GM19463 (cell line): ENCODE results near the gene CCL3.
"Not testable (repeated sequence)": the region's sequence is repeated elsewhere in the genome, so short reads cannot be mapped to it uniquely, and the experiment has no call there.

Experiments
- ATAC-seq: cut with Tn5 transposase; IDR thresholded peaks from one replicate; pipeline ENCODE4 v1.9.1; 2021; ENCODE audit warnings: mild to moderate bottlenecking, moderate library complexity; ENCODE audit not compliant: unreplicated experiment

Gene CCL3

GRCh38 chr17:36089888-36090836 is at the start of gene CCL3:
Gene CCL3, minus strand, starts transcription at chr17:36090143. Its CDS starts 85 bp downstream, at chr17:36090058.
- ATAC-seq = peak; percentile 70

GRCh38 chr17:36136439-36136838 is 46.5 kb upstream of the CCL3 start:
- no peak for ATAC-seq

GRCh38 chr17:36136036-36136435 is 46.1 kb upstream of the CCL3 start:
- no peak for ATAC-seq

DNA sequence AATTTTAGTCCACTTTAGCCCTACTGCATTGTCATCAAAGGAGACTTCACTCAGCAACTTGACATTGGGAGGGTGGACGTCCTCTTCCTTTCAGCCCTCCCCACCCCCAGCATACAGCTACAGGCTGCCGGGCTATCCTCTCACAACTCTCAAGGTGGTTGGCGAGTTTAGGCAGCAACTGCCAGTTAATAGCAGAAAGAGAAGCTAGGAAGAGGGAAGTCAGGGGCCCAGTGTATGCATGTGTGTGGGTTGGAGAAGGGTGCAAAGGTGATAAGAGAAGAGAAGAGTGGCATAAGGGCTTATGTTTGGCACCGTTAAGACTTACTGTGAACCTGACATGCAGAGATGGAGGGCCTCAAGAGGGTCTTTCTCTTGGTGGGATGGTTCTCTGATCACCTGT is 45.5 kb upstream of the CCL3 start:
- no peak for ATAC-seq

DNA sequence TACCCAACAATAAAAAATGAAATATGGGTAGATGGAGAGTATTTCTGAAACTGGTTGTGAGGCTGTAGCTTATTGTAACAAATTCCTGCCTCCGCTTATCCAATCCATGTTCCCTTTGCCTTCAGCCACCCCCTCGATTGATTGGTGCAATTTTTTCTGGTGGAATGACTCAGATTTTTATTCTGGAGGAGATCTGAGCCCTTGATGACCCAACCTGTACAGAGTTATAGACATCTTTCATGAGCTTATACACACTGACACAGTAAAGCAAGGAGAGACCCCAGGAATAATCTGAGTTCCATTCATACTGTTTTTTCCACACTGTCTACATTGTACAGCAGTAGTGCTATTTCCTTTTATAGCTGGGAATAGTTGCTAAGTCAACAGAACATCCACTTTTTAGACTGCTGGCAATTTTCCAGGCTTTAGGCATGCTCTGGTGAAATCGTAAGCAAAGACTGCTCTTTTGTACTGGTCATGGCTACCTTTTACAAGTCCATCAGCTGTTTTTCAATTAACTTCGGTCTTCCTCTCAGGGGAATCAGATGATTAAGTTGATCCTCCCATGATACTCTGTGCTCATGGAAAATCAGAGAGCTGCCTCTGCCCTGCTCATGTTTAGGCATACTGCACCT is 43.8 kb upstream of the CCL3 start:
- no peak for ATAC-seq

DNA sequence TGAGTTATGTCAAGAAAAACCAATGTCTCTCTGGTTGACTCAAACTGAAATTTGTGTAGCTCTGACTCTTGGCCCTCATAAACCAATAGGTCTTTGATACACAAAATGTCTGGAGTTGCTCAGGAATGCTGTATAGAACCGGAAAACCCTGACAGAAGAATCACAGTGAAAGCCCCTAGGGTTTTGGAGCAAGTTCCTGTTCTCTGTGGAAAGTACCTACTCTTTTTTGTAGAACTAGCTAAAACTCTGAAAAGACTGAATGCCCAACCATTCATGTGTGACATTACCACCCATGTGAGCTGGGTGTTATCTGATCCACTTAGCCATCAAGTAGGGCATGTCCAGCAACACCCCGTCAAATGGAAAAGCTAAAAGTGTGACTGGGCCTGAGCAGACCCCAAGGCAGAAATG is 42.5 kb upstream of the CCL3 start:
- ATAC-seq = no peak

- no peak for ATAC-seq
Observed at GRCh38 chr17:36131931-36132330, 42.0 kb upstream of the CCL3 start.

DNA sequence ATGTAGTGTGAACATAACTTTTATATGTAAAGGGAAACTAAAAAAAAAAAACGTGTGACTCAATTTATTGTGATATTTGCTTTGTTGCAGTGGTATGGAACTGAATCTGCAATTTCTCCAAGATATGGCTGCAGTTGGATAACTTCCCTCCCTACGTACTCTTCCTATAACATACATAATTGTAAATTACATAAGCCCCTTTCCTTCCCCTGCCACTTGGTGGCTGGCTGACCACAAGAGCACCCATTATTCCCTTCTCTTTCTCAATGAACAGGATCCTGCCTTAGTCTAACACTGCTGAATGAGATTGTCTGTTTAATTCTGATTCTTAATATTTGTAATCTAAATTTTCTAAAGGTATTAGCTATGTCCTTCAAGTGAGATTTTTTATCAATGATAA is 41.5 kb upstream of the CCL3 start:
- ATAC-seq = no peak

GRCh38 chr17:36130346-36130745 is 40.4 kb upstream of the CCL3 start:
- no peak for ATAC-seq

DNA sequence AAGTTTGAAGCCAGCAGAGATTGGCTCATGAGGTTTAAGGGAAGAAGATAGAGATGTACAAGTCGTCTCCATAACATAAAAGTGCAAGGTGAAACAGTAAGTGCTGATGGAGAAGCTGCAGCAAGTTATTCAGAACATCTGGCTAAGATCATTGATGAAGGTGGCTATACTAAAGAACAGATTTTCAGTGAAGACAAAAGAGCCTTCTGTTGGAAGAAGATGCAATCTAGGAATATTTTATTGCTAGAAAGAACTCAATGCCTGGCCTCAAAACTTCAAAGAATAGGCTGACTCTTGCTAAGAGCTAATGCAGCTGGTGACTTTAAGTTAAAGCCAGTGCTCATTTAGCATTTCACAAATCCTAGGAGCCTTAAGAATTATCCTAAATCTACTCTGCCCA is 39.7 kb upstream of the CCL3 start:
- ATAC-seq = no peak

DNA sequence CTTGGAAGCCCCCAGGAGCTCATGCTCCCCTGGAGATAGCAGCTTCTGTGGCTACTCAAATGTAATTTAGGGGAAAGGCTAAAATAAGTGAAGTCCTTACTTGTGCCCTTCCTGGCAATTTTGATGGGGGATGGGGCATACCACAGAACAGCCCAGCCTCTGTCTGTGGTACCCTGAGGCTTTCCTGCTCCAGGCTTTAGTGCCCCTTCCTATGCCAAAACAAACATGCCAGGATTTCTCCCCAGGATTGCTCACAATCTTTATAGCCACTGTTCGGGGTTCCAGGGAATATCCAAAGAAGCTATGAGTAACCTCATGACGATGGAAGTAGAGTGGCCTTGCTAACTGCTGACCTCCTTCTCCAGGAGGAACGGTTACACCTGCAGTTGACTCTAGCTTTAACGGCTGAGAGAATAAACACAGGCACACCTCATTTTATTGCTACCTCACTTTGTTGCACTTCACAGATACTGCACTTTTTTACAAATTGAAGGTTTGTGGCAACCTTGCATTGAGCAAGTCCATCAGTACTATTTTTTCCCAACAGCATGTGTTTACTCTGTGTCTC is 38.6 kb upstream of the CCL3 start:
- no peak for ATAC-seq

DNA sequence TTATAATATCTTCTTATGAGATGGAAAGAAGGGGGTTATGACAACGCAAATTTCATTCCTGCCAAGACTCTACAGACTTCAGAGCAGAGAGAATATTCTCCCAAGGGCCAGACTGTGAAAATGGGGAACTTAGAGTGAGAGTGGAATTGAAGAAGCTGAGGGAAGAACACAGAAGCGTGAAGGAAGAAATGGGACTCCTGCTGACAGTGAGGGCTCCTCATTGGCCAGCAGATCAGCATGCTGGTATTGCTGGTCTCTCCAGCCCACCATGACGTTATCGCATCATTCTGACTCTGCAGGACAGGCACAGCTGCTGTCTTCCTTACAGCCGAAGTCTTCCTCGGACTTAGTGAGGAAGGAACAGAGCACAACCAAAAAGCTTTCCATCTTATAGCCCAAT is 38.0 kb upstream of the CCL3 start:
- ATAC-seq = no peak

DNA sequence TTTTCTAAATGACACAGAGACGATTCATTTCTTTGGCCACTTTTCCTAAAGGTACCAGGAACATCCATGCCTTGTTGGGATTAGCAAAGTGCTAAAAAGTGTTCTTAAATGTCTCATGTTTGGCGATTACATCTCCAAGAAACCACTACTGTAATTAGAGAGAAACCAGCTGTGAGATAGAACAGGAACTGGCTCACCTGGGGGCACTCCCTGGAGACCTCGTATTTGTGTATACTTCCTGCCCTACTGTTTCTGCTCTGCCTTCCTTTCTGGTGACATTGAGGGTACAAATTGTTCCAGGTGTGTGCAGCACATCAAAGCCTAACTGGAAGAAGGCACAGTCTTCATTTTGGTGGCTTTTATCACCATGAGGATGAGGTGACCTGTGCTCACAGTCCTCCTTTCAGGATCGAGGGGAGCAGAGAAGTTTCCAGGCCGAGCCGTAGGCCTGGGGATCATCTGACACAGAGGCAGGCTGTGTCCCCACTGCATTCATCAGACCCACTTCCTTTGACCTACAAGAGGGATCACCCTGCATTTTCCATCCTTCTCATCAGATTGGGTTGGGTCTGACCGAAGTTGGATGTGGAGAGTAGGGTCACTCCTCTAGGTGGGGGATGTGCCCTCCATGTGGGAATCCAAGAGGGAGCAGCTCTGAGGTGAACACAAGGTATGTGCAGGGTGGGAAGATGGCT is 37.4 kb upstream of the CCL3 start:
- ATAC-seq = no peak

DNA sequence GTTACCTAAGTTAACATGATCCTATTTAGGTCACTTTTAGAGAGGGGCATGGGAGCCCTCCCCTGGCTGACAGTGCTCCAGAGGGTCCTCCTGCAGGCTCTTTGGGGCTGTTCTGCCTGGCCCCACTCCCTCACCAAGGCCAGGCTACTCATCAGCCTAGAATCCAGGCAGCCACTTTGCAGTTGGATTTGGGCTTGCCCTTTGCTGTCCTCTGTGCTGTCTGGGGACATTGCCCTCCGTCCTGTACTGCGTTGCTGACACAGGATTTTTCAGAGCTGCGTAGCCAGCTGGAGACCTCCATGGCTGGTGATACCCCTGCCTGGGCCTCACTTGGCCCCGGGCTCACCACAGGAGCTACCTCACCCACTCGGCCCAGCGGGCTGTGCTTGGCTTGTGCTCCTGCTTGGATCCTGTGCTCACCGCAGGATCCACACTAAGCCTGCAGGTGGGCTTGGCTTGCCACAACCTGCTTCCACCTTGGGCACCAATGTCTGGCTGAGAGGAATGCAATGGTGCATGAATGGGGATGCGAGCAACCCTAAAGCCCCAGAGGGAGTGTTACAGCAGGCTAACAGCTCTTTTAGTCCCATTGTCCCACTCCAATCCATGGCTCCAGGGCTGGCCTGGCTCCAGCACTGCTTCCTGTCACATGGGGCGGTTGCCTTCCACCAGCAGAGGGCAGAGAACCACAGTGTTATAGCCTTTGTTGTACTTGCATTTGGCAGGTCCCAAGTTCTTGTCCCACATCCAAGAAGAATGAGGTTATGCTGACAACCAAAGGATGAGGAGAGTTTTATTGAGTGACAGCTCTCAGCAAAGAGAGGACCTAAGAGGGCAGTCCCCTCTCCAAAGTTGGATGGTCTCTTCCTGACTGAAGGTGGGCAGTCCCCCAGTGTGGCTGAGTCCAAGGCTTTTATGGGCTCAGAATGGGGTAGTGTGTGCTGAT is 35.2 kb upstream of the CCL3 start:
- no peak for ATAC-seq

GRCh38 chr17:36123431-36123830 is 33.5 kb upstream of the CCL3 start:
- no peak for ATAC-seq

GRCh38 chr17:36121099-36121498 is 31.2 kb upstream of the CCL3 start:
- ATAC-seq = not testable (repeated sequence)

DNA sequence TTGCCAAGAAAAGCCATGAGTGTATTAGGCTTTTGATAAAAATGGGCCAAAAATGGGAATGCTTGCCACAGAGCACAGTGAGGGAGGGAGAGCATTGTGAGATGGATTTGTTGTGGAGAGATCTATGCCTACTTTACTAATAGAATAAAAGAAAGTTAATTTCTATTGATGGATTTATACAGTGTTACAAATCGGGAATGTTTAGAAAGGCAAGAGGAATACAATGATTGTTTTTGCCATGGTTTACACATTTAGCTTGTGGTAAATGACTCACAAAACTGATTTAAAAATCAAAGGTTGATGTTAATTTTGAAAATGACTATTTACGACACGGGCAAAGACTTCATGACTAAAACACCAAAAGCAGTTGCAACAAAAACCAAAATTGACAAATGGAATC is 30.3 kb upstream of the CCL3 start:
- no peak for ATAC-seq

- no peak for ATAC-seq
Observed at GRCh38 chr17:36118477-36119353, 28.8 kb upstream of the CCL3 start.
